ENCODE data around the gene EDA.

DNA sequence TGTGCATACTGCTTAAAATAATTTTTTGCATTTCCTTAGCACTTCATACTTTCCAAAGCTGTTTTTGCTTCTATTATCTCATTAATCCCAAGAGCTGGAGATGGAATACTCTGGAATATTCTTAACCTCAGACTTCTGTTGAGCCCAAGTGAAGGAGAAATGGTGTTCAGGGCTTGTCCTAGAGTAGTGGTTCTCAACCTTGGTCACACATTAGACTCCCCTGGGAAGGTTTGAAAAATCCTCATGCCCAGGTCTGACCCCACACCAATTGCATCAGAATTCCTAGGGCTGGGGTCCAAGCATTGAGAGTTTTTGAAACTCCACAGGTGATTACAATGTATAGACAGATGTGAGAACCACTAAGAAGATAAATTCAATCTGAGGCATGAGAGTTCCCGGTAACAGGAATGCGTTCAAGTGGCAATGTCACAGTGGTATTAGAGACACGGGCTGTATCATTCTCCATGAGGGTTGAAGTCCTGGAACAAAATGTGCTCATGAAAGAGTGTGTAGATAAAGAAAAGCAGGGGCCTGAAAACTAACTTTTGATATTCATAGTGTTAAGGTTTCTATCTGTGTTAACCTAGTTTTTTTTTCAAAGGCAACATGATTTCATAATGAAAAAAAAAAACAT, 385.9 kb downstream of the EDA start:
- TF ChIP-seq, protein P1, sequence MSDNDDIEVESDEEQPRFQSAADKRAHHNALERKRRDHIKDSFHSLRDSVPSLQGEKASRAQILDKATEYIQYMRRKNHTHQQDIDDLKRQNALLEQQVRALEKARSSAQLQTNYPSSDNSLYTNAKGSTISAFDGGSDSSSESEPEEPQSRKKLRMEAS (IDR thresholded peaks at IDR 0.05): no peak
- TF ChIP-seq SIN3A (IDR thresholded peaks at IDR 0.05; ENCODE audit: low read depth) (no peak), ELF1 (IDR thresholded peaks at IDR 0.05; ENCODE audit: borderline replicate concordance, low read depth) (no peak), POLR2A (IDR thresholded peaks at IDR 0.05; ENCODE audit: borderline replicate concordance, extremely low read depth, insufficient read depth, insufficient read length) (no peak), SRF (IDR thresholded peaks at IDR 0.05; ENCODE audit: low read depth) (no peak), POLR2AphosphoS5 (IDR thresholded peaks at IDR 0.05; ENCODE audit: low read depth, low read length) (no peak), EZH2 (IDR thresholded peaks at IDR 0.05) (no peak), SP1 (IDR thresholded peaks at IDR 0.05; ENCODE audit: low read depth) (no peak), EGR1 (IDR thresholded peaks at IDR 0.05; ENCODE audit: low read depth) (no peak)
- TF ChIP-seq, protein P2, sequence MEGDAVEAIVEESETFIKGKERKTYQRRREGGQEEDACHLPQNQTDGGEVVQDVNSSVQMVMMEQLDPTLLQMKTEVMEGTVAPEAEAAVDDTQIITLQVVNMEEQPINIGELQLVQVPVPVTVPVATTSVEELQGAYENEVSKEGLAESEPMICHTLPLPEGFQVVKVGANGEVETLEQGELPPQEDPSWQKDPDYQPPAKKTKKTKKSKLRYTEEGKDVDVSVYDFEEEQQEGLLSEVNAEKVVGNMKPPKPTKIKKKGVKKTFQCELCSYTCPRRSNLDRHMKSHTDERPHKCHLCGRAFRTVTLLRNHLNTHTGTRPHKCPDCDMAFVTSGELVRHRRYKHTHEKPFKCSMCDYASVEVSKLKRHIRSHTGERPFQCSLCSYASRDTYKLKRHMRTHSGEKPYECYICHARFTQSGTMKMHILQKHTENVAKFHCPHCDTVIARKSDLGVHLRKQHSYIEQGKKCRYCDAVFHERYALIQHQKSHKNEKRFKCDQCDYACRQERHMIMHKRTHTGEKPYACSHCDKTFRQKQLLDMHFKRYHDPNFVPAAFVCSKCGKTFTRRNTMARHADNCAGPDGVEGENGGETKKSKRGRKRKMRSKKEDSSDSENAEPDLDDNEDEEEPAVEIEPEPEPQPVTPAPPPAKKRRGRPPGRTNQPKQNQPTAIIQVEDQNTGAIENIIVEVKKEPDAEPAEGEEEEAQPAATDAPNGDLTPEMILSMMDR (IDR thresholded peaks at IDR 0.05 in 2 of 3, conservative IDR thresholded peaks at IDR 0.05 in 1 of 3; ENCODE audit: borderline replicate concordance in 1 of 3, insufficient read depth in 1 of 3, low read depth in 2 of 3, low read length in 2 of 3): no peak
